SKM-1 (cell line): ENCODE measurements around the gene ZBTB12.

Source experiments
- DNase-seq: peaks from one replicate; lab custom pipeline; 2025; ENCODE audit not compliant: unreplicated experiment; lab: John Stamatoyannopoulos, UW

Gene ZBTB12

DNA sequence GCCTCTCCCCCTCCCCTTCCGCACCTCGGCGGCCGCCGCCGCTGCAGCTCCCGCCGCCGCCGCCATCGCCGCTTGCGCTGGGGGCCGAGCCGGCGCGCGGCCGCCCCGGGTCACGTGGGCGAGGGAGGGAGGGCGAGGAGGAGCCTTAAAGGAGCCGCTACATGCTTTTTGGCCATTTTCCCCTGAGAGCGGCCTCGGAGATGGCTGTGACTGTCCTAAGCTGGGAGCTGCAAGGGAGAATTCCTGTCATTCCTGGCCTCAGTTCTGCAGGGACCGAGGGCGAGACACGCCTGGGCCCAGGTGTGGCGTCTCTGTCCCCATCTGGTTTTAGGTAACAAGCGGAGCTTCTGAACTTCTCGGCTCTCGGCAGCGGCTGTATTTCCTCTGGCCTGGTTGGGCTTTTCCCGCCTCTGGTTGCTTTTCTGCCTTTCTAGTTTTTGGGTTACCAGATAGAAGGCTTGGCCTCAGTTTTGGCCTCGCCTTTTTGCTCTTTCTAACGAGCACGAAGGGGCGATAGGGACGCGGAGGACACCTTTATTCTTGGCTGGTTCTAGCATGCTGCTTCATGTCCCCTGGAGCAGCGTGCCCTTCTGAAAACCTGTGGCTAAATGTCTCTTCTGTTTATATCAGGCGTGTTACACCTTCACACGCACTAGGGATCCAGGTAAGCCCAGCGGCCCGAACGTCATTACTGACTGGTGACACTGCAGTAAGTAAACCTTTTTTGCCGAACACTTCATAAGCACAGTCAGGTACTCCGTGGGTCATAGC is 4.1 kb downstream of the ZBTB12 start, which contains the start of gene EHMT2:
Gene EHMT2 (minus strand): TSS at position 87 of the 771 bp plus-strand sequence. CDS start 21 bp downstream, at position 66.
- peak; percentile 64 for DNase-seq

- no peak for DNase-seq
Observed at GRCh38 chr6:31896856-31897611, 4.9 kb downstream of the ZBTB12 start.

- no peak for DNase-seq
Observed at GRCh38 chr6:31896493-31896855, 5.4 kb downstream of the ZBTB12 start.

- no peak for DNase-seq
Observed at GRCh38 chr6:31892821-31893220, 9.1 kb downstream of the ZBTB12 start.

- no peak for DNase-seq
Observed at GRCh38 chr6:31889331-31889972, 12.4 kb downstream of the ZBTB12 start.

- DNase-seq = no peak
Observed at GRCh38 chr6:31888276-31889258, 13.3 kb downstream of the ZBTB12 start.

DNA sequence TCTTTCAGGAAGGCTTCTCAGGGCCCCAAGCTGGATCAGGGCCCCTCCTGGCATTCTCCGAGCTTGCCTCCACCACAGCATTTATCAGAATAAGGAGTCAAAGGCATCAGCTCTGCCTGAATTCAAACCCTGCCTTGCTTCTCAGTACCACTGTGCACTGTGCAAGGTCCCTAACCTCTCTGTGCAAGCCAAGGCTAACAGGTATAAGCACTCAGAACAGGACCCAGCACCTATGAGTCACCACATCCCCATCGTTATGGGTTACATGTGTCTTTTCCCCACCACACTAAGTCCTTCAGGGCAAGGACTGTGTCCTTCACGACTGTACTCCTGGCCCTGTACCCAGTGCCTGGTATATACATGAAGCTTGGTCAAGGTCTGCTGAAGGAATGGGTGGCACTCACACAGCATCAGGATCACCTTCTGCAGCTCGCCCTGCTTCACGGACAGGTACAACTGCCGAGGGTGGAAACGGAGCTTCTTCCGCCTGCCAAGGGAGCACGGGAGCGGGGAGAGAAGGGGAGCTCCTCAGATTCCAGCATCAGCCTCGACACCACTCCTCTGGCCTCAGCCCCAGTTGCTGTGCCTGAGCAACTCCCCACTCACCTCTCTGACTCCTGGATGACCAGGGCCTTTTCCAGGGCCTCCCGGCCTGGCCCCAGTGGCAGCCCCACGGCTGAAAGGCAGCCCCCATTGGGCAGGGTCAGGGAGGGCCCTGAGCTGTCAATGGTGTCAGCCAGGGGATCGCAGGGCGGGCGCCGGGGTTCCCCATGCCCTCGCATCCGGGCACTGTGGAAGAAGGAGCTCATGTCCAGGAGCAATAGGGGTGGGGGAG is 14.5 kb downstream of the ZBTB12 start:
- no peak for DNase-seq

DNA sequence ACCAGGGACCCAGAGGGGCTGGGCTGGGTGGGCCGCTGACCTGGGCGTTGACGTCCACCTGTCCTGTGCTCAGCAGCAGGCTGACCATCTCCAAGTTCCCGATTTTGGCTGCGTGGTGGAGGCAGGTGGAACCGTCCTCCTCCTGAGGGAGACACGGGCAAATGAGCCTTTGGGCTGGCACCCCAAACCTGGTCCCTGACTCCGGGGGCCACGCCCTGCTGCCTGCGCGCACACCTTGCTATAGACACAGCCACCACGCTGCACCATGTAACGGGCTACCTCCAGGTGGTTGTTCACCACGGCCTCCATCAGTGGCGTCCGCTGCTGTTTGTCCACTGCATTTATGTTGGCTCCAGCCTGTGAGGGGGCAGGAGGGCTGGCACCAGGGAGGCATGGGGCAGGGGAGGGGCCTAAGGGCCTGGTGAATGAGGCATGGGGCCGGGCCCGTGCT is 15.3 kb downstream of the ZBTB12 start:
- no peak for DNase-seq

- no peak for DNase-seq
Observed at GRCh38 chr6:31884528-31885035, 17.3 kb downstream of the ZBTB12 start.

DNA sequence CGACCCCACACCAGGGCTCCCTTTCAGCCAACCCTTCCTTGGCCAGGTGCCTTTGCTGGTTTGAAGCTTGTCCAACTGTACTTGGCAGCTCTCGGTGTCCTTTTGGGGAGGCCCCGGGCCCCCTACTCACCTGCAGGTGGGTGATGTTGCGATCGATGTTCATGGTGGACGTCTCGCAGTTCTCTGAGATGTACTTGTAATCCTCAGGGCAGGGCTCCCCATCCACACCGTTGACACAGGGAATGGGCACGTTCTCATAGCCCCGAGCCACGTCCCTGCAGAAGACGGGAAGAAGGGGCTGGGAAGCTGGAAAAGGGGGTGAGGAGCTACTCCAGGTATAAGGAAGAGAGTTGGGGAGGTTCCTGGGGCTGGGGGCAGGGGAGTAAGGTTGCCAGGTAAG is 18.2 kb downstream of the ZBTB12 start:
- DNase-seq = no peak

- no peak for DNase-seq
Observed at GRCh38 chr6:31882344-31882743, 19.5 kb downstream of the ZBTB12 start.

DNA sequence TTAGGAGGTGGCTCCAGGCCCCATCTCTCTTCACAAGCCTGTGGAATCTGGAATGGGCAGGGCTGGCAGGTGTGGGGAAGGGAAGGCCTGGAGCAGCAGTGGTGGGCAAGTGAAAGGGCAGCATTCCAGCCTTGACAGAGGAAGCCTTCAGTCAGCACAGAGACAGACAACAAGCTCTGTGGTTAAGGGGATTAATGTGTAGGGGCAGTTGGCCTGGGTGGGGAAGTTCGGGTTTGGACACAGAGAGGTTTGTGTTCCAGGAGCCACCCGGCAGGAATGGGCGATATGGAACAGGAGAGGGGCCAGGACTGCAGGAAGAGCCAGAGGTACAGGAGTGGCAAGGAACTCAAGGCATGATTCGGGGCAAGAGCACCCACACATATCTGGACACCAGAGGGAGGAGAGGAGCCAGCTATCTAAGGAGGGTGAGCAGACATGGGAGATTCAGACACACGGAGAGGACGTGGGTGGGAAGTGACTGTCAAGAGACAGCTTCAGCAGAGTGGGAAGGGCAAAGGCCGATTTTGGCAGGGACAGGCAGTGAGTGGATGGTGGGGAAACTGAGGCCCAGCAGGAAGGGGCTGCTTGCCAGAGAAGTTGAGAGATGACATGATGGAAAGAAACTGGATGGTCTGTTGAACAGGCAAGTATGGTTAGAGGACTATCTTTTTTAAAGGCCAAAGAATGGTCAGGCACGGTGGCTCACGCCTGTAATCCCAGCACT is 20.6 kb downstream of the ZBTB12 start:
- no peak for DNase-seq

GRCh38 chr6:31880616-31881015 is 21.3 kb downstream of the ZBTB12 start:
- no peak for DNase-seq

DNA sequence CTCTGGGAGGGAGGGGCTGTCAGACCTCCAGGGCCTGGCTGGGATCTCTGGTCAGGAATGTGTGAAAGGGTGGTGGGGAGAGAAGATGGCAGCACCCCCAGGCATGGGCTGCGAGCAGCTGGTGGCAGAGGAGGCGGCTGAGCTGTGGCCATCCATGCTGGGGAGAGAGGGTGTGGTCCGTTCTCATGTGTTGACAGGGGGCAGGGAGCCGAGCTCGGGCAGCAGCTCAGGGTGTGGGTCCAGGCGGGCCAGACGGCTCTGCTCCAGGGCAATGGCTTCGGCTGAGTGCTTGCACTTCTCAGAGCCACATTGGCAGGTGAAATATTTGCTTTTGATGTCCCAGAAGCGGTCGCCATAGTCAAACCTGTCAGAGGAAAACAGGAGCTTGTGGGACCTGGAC is 22.0 kb downstream of the ZBTB12 start:
- DNase-seq = no peak

- no peak for DNase-seq
Observed at GRCh38 chr6:31879143-31879542, 22.7 kb downstream of the ZBTB12 start.

GRCh38 chr6:31878726-31879125 is 23.2 kb downstream of the ZBTB12 start, which contains the start of gene SLC44A4:
SLC44A4 (minus strand) TSS chr6:31878997; CDS start chr6:31878980, 17 bp downstream.
- no peak for DNase-seq

DNA sequence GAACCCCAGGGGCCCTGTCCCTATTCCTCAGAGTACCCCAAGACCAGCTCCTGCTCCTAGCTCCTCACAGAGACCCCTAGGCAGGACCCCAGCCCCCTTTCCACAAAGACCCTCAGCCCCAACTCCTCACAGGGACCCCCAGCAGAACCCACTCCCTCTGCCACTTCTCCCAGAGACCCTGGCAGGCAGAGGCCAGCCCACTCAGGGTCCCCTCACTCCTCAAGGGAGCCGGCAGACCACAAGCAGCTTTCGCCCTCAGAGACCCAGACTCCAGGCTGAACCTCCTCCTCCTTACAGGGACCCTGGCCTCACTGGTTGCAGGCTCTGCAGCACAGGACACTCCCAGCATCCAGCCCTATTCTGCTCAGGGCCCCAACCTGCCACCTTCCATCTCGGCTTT is 23.7 kb downstream of the ZBTB12 start:
- DNase-seq = no peak

GRCh38 chr6:31877651-31878161 is 24.2 kb downstream of the ZBTB12 start:
- DNase-seq = no peak
